22Rv1 (cell line): Measurements from ENCODE around the gene ATP13A2.

Experiments used
- CTCF ChIP-seq: fragments of 450-650 bp; IDR thresholded peaks from 2 replicates; pipeline ENCODE4 v1.5.1; 2017; ENCODE audit warnings: mild to moderate bottlenecking
- ZFX ChIP-seq: fragments of 450-650 bp; IDR thresholded peaks from 2 replicates; pipeline ENCODE4 v1.6.1; 2017; ENCODE audit warnings: antibody characterized with exemption, borderline replicate concordance

- TF ChIP-seq CTCF (no peak), ZFX (no peak)
Observed at GRCh38 chr1:17043676-17044075, 31.9 kb upstream of the ATP13A2 start.
